PFSK-1 (cell line): ENCODE results near the gene PDCD7.

Experiments used
- POLR2AphosphoS5 ChIP-seq: IDR thresholded peaks from 2 replicates; pipeline ENCODE4 v1.6.1; 2012; ENCODE audit warnings: low read depth, mild to moderate bottlenecking, control low read depth, low read length, moderate library complexity
- SIN3A ChIP-seq: IDR thresholded peaks from 2 replicates; pipeline ENCODE4 v1.6.1; 2012; ENCODE audit warnings: mild to moderate bottlenecking, low read length, moderate library complexity, borderline replicate concordance; ENCODE audit not compliant: insufficient read depth

DNA sequence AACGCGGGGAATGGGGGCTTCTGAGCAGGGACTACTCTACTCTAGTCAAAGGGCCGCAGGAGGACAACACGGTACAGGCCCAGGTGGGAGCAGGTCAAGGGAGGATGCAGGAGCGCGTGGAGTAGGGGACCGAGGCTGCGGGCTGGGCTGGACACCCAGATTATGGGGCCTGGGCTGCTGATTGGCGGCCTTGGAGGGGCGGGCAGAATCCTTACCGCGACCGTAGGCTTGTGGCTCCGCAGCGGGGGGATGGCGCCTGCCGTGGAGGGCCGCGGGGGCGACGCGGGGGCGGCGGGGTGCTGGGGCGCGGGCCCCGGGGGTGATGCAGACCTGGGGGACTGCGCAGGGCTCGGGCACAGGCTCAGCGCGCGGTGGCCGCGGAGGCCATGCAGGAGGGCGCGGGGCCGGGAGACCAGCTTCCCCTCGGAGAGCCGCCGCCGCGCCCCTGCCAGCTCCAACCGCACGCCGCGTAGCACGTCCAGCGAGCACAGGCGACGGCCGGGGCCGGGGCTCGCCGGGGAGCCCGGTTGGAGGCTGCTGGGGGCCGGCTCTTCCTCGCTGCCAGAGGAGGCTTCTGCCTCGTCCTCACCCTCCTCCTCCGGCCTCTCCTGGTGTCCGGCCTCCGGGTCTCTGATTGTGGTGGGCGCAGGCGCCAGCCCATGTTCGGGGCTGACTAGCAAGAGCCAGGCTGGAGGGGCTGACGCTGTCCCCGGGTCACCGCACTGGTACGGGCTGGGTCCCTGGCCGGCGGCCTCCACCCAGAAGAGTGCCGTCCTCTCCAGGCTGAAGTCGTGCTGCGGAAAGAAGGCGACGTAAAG lies 31.5 kb downstream of the PDCD7 start:
- TF ChIP-seq POLR2AphosphoS5 (no peak), SIN3A (no peak)
